Myocyte (in vitro differentiated cells): ENCODE results near the gene FGF12. TPM values are rescaled to one million over a fixed set of nuclear protein-coding genes. Genes with fewer than 3 reads are reported as not detected.

Experiments used
- DNase-seq: peaks from one replicate; pipeline ENCODE4 v3.0.0-alpha.2; 2012; ENCODE audit warnings: low read depth
- total RNA-seq: library from RNA; depleted of rRNA; stranded (reverse); fragments of >200 nt; gene quantifications from 2 replicates; pipeline ENCODE4 v1.2.3, GENCODE V29; 2014

Gene FGF12
- total RNA-seq, 1 donor from 2014 or later, result 0.64 TPM

DNA sequence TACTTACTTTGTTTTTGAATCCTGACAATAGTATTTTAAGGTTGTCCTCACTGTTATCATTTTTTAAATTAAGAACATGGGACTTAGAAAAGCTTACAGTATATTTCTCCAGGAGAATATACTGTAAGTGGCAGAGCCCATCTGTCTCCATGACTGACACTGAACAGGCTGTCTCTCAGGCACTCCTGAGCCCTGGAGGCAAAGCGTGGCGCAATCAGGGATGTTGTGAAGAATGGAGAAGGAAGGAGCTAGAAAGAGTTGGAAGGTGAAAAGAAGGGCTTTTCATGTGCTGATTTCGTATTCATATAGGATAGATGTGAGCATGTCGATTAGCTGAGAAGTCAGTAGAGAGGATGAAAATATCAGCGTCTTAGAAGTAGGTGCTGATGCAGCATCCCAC is 41.5 kb downstream of the FGF12 start:
- DNase-seq, result no peak

DNA sequence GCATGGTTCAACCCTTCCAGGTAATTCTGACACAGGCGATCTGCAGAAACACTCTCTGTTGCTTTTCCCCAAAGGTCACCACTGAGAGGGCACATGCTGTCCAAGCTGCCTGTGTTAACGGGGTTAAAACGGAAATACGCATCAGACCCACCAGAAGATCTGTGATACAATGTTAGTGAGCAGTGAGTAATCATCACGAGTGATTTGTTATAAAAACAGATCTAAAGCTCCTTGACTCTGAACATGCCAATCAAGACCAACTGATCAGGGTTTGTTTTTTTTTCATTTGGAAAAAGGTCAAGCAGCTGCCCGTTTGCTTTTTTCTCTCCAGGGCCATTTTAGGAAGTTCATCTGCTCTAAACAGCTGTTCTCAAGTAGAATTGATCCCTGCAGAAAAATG is 43.2 kb downstream of the FGF12 start:
- DNase-seq, result peak; percentile 20

DNA sequence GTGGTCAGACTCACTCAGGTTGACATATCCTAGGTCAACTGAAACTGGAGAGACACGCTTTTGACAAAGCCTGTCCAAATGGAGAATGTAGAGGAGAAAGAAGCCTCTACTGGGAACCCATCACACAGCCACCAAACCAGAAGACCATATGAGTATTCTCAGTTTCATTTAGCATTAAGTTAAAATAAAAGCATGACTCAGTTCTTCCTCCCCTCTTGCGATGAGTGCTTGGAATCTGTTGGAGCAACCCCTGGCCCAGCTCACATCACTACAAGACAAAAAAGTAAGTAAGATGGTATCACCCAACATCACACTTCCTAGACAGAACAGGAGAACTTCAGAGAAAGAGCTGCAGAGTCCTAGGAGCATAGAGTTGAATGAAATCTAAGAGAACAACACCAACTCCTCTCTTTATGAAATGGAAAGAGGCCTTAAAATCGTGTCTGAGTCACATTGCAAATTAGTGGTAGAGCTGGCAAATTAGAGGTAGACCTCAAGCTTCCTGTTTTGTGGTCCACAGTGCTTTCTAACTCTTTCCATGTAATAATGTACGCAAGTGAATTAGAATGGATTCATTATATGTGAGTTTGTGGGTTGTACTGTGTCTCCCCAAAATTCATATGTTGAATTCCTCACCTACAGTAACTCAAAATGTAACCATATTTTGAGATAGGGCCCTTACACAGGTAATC is 51.2 kb downstream of the FGF12 start:
- DNase-seq, result no peak

DNA sequence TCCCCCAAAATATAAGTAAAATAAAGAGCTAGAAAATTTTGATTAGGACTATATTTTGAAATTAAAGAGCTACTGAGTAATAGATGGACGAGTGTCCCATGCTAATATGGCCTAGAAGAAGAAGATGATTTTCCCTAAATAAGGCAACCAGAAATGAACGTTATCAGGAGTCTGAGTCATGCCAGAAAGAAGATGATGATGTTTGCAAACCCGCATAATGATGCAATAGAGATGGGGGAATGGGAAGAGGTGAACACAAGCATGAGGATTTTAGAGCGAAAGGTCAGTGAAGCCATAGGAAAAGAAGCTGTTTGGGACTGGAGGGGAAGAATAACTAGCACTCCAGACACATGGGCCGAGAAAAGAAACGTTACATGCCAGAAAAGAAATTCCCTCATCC is 71.7 kb downstream of the FGF12 start:
- no peak for DNase-seq

DNA sequence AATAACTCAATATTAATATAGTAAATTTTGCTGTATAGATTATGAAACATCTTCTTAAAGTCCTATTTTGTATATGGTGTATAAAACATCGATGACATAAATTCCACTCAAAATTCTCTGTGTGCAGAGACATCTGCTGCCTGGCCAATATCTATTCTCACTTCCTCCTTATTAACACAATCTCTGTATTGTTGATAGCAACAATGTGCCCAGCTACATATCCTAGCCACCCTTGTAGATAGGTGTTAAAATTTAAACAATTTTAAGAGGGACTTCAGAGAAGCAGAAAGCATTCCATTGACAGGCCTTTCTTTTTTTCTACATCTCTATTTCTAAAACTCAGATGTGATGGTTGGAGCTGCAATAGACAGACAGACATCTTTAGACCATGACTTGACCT is 72.3 kb downstream of the FGF12 start:
- DNase-seq, result no peak

DNA sequence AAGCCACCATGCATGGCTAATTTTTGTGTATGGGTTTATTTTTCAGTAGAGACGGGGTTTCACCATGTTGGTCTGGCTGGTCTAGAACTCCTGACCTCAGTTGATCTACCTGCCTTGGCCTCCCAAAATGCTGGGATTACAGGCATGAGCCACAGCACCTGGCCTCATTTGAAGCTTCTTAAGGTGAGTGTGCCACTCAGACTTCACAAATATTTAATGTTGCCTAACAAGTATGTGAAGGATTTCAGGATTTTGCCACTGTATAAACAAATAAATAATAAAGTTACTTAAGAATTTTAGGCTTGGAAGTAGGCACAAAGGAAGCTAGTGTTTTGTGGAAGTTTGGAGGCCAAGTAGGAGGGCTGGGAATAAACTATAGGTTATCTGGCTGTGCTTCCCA is 73.5 kb downstream of the FGF12 start:
- DNase-seq, result no peak

DNA sequence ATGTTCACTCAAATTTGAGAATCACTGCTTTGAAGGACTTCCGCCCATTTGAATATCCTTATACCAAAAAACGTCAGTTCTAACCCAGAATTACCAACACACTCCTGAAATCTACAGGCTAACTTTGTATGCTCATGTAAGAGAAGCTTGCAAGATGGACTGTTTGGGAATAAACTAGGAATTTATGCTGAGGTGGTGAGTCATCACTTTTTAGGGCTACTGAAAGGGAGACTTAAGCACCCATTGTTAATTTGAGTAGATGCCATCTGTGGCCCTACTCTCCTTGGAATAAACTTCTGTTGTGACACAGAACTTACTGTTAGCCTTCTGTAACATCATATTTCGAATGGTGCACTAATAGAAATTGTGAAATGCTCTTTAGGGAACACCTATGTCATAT is 74.6 kb downstream of the FGF12 start:
- no peak for DNase-seq

DNA sequence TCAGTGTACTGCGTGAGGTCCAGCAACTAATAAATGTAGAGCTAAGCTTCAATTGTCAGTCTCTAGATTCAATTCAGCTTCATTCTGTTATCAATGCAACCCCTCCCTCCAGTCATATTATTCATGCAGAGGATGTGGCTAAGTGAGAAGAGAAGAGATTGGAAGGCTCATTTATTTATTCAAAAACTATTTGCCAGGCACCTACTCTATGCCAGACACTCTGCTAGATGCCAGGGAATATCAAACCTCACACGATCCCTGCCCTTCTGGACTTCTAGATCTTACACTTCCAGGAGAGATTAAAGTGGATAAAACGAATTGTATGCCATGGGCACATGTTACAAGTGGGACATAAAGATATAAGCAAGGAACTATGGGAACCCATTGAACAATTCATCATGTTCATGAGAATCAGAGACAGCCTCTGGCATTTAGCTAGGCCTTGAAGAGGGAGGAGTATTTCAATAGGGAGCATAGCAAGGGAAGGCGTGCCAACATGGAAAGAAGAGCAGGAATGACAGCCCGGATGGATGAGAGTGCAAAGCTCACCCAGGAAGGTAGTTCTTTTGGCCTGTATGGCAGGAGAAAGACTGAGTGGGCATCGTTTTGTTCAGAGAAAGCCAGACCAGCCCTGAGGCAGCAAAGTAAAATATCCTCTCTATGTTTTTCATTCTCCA is 75.4 kb downstream of the FGF12 start:
- DNase-seq, result no peak

DNA sequence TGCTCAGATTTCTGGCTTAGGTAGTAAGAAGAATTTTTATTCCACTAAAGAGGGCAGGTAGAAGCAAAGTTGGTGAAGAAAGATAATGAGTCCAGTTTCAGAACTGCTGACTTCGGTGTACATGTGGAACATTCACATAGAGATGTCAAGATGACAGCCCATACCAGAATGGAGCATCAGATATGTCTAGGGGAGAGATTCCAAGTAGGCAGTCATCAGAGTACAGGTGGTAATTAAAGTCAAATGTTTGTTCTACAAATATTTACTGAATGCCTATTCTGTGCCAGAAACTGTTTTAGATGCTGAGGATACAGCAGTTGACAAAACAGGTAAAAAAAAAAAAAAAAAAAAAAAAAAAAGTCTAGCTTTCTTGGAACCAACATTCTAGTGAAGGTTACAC is 81.9 kb downstream of the FGF12 start:
- no peak for DNase-seq

DNA sequence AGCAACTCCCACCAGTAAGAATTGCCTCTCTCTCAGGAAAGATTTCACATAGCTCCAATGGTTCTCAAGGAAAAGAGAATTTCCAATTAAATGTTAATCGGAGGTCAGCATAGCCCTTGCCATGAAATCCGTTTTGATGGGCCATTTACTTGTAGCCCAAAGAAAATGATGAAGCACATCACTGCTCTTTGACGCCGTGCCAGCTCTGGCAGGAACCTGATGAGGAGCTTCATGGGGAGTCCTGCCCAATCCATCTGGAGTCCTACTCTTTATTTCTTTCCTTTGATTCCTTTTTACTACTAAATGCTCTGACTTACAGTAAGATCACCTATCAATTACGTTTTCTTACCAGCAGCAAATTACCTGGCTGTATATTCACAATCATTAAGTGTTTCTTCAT is 84.7 kb downstream of the FGF12 start:
- DNase-seq, result no peak

DNA sequence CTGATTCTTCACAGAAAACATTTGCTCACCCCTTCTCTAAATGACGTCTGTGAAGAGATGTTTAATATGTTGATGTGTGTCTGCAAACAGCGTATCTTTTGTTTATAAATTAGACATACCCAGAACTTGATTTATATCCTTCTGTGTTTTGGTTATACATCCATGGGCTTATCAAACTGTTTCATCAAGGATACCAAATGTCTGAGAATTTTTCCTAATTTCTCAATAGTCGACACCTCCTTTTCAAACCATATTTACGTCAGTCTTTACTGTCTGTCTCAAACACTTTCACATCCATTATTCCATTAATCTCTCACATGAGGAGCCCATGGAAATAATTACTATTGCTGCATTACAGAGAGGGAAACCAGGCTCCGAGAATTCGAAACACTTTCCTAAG is 85.4 kb downstream of the FGF12 start:
- DNase-seq, result no peak

DNA sequence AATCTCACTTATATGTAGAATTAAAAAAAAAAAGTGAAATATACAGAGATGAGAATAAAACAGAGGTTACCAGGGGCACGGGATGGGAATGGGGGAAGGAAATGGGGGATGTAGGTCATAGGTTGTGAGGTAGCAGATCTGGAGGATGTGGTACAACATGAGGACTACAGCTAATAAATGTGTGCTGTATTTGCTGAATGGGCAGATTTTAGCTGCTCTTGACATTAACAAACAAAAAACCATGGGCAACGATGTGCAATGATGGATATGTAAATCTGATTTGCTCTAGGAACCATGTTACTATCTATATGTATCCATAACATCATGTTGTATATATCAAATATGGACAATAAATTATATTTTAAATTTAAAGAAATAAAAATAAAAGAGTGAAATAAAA is 87.4 kb downstream of the FGF12 start:
- no peak for DNase-seq

DNA sequence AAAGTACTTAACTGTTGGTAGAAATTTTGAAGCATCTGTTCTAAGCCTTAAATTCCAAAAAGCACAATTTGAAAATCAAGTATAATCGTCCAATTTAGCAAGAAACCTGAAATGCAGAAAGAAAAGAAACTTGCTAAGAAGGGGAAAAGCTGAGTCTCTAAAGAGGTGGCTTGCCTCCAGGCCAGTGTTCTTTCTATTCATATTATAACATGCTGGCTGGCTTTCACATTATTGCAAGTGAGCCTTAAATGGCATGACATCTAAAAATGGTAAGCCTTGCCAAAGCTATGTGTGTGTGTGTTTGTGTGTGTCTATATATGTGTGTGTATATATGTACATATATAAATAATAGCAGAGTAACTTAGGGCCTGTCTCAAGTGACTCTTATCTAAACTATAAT is 89.5 kb downstream of the FGF12 start:
- no peak for DNase-seq

DNA sequence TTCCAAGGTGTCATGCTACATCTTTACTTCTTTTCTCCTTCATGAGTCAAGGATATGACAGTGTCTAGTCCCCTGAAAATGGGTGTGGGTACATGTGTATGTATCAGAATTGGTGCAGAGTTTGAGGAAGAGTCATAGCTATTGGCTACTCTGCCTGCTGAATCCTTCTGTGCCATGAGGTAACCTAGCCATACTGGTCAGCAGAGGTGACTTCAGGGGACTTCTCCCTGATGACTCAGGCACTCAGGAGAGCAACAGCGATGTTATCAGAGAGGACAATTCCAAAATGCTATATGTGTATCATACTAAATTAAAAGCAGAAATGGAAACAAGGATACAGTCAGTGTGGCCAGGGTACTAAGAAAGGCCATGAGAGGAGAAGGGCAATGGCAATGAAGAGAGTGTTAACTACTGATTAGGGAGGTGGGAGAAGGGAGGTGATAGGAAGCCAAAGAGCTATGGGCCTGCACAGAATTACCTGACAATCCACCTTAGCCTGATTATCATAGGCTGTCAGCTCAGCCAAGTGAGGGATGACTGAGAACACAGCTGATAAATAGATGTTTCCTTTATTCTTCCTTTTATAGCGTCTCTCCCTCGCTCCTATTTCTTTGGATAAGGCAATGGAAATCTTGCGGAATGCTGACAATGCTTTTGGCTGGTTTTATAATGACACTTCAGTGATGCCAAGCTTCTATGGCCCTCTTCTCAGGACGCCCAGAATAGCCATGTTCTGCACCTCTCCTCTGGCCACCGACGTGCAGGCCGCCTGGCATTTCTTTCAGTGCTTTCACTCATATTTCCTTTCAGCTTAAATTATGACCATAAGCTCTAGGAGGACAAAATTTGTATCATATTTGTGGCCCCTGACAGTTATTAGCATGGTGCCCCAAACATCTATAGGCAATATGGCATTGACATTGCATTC is 90.6 kb downstream of the FGF12 start:
- no peak for DNase-seq

DNA sequence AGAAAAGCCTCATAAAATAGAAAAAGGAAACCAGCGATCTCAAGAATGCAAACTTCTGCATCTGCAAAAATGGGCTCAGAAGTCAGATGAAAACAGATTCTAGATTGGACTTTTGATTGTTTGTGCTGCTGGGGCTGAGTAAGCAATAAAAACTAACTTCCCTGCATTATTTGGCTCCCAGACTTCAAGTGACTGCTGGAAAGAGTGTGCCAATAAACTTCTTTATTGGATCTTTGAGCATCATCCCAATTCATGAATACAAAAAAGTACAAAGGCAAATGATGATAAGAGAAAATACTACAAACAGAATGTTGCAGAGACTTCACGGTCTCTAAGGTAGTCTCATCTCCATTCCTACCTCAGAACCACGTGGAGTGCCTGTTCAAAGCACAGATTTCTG is 97.9 kb downstream of the FGF12 start:
- DNase-seq, result no peak

DNA sequence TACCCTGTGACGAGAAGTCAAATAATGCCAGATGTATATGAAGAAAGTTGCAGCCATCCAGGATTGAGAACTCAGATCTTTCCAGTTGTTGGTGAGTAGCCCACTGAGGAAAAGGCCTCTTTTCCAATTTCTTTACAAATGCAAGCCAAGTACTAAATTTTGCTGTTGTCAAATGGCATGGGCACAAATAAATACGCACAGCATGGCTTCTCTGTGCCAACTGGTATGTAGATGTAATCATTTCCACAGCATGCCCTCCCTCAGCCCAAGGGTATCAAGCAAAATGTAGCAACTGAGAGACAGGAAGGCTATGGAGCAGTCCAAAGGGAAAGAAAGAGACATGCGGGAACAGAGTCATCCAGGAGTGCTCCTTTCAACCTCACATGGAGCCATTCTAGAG is 105.4 kb downstream of the FGF12 start:
- no peak for DNase-seq

DNA sequence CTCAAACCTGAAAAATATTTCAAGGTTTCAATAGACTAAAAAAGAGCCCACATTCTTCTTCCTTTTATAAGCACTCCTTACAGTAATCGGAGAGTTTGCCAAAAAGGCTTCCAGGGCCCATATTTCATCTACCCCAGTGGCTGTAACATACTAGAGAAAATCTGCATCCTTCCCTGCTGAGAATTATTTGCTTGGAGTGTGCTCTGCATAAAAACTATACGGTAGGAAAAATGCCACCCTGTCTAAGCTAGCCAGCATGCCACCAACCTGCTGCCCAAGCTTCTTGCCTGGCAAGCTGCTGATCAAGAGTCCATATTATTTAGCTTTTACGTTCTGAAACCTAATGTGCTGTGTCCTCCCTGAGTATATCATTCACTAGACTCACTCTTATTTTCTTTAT is 107.1 kb downstream of the FGF12 start:
- no peak for DNase-seq

DNA sequence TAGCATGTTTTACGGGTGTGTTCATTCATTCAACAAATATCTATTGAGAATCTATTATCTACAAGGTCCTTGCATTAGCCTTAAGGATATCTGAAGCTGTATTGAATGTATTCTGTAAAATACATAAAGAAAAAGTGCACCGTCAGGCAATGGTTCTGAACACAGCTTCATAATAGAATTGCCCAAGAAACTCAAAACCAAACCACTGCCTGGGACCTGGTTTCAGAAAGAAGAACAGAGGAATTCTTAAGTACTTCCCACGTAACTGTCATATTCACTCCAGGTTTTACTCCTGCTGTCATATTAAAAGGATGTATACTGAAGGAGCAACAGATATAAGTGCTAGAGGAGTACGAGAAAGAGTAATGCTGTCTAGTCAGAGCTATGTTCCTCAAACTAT is 115.9 kb downstream of the FGF12 start:
- DNase-seq, result no peak

DNA sequence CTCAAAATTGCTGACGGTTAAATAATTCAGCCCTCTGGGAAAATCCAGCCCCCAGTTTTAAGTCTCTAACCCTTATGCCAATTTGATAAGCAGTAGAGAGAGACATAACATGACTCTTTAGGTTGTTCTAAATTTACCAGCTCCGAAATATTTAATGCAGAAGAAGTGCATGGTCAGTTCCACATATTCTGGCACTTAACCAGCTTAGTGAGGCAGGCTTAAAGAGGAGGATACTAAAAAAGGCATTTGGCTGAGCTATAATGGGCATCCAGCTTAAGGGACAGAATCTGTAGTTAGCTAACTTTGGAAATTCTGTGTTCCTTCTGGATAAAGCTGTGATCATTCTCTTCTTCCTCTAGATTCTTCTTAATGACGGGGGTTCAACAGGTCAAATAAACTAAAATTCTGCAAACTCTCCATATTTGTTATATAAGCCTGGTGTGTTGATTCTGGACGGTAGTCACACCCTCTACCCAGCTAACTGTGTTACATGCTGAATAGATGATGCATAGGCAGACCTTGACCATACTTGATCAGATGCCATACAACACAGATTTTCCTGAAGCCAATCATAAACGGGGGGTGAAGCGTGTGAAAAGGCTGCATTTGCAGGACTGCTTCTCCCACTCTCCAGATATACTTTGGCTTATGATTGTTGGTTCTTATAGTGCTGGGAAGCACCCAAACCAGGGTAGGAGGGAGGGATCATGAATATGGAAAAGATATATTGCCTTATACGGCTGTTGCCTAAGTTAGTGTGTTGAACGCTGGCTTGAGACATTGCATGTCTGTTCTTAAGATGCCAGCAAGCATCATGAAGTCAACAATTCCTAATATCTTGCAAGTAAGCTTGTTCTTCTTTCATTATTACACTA is 118.4 kb downstream of the FGF12 start:
- no peak for DNase-seq

DNA sequence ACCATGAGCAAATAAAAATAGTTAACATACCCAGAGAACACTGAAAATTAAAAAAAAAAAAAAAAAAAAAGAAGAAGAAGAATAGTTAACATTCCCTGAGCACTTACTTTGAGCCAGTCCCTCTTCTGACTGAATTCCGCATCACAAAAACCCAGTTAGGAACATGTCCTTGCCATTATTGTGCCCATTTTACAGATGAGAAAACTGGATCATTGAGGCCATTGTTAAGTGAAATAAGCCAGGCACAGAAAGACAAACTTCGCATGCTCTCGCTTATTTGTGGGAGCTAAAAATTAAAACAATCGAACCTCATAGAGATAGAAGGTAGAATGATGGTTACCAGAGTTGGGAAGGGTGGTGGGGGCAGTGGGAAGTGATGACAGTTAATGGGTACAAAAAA is 119.5 kb downstream of the FGF12 start:
- no peak for DNase-seq

DNA sequence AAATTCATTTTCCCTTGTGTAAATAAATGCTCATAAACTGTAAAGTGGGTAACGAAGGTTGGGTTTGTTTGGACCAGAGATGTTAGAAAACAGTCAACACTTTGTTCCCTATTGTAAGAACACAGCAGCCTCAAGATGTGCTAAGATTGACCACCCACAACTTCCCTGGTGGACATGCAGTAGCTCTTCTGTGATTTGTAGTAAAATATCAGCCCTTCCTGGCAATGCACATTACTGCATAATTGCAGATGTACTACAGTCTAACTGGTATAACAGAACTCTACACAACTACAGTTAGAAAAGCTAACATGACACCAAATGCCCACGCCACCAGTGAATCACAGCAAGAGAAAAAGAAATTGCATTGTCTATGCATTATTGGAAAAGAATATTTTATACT is 129.4 kb downstream of the FGF12 start:
- DNase-seq, result no peak
